CD4-positive, alpha-beta T cell (primary cell): ENCODE measurements around the gene CXXC5. TPM values are rescaled to one million over a fixed set of nuclear protein-coding genes. Genes with fewer than 3 reads are reported as not detected.

Source experiments
- ATAC-seq: fragments of 200-7000 bp; cut with Tn5 transposase; one replicate; pipeline ENCODE4 v1.10.0; 2022; ENCODE audit warnings: mild to moderate bottlenecking; ENCODE audit not compliant: poor library complexity
- CTCF ChIA-PET: fragments of 350-600 bp; sonication (Branson Sonifier 250); formaldehyde crosslinking; loops from one replicate; lab custom pipeline; 2021; ENCODE audit warnings: antibody characterized with exemption, inconsistent platforms; lab: Charles Lee
- POLR2A ChIA-PET: fragments of 350-600 bp; sonication (Branson Sonifier 250); formaldehyde crosslinking; loops from one replicate; lab custom pipeline; 2021; ENCODE audit warnings: antibody characterized with exemption, inconsistent platforms; lab: Charles Lee
- DNase-seq, 14 experiments: peaks; one replicate each; pipeline ENCODE4 v3.0.0-alpha.2; 2013 to 2020; ENCODE audit warnings: mixed read lengths in 2 of 14
- H3K27ac ChIP-seq, 2 donors: one replicate each; pipeline versions ENCODE4 v1.5.1 to v1.7.0; 2013; ENCODE audit warnings: low read length in 2 of 2, low read depth in 1 of 2, mild to moderate bottlenecking in 1 of 2
- H3K27me3 ChIP-seq, 2 experiments: 1 replicate in 1 of 2; 2 replicates in 1 of 2; pipeline versions ENCODE4 v1.6.1 to v1.7.0; 2013; ENCODE audit warnings: low read length in 2 of 2, control low read depth in 1 of 2, mild to moderate bottlenecking in 1 of 2, moderate library complexity in 1 of 2; ENCODE audit not compliant: insufficient read depth in 2 of 2, control insufficient read depth in 1 of 2
- H3K36me3 ChIP-seq: one replicate; pipeline ENCODE4 v1.6.1; 2013; ENCODE audit warnings: low read length, control low read depth; ENCODE audit not compliant: insufficient read depth
- H3K4me1 ChIP-seq: one replicate; pipeline ENCODE4 v1.6.1; 2013; ENCODE audit warnings: low read length, control low read depth; ENCODE audit not compliant: insufficient read depth
- H3K4me3 ChIP-seq: one replicate; pipeline ENCODE4 v1.5.1; 2013; ENCODE audit warnings: mild to moderate bottlenecking, low read length, moderate library complexity
- H3K9me3 ChIP-seq, 2 experiments: 1 replicate in 1 of 2; 2 replicates in 1 of 2; pipeline versions ENCODE4 v1.6.1 to v1.7.0; 2013; ENCODE audit warnings: low read length in 2 of 2, mild to moderate bottlenecking in 2 of 2, control low read depth in 1 of 2, moderate library complexity in 1 of 2; ENCODE audit not compliant: control insufficient read depth in 1 of 2, insufficient read depth in 1 of 2
- H3K27ac Mint-ChIP-seq: one replicate; pipeline ENCODE4 v1.8.0; 2020; ENCODE audit warnings: mixed read lengths
- H3K27me3 Mint-ChIP-seq: one replicate; pipeline ENCODE4 v1.8.0; 2021; ENCODE audit warnings: mixed read lengths
- H3K36me3 Mint-ChIP-seq: one replicate; pipeline ENCODE4 v1.8.0; 2021; ENCODE audit warnings: low read depth, mixed read lengths
- H3K4me1 Mint-ChIP-seq: one replicate; pipeline ENCODE4 v1.8.0; 2021; ENCODE audit warnings: low read depth, mixed read lengths
- H3K4me3 Mint-ChIP-seq: one replicate; pipeline ENCODE4 v1.8.0; 2020; ENCODE audit warnings: mild to moderate bottlenecking, mixed read lengths
- H3K9me3 Mint-ChIP-seq: one replicate; pipeline ENCODE4 v1.8.0; 2020; ENCODE audit warnings: mixed read lengths
- intact Hi-C, 2 experiments: fragments of 100-400 bp; cut with DNase I in 1 of 2; cut with micrococcal nuclease in 1 of 2; formaldehyde crosslinking; loops; one replicate each; pipeline versions ENCODE4 v1.15.1 to v1.9.0; 2023 to 2025; cut with DNase I, micrococcal nuclease
- total RNA-seq, 174 experiments: library from RNA in 2 of 174; stranded (reverse) in 2 of 174; gene quantifications; one replicate each; pipeline ENCODE4 v1.2.3 and lab custom pipeline; 2021 to 2026
- TF ChIP-seq, protein P1 (sequence below): fragments of 200-600 bp; IDR thresholded peaks from one replicate; pipeline ENCODE4 v1.8.0; 2022; ENCODE audit warnings: antibody characterized with exemption, mild to moderate bottlenecking

The CXXC5 gene
- total RNA-seq, 2 experiments from 2014 or later, result 1.9 to 2.7 TPM

DNA sequence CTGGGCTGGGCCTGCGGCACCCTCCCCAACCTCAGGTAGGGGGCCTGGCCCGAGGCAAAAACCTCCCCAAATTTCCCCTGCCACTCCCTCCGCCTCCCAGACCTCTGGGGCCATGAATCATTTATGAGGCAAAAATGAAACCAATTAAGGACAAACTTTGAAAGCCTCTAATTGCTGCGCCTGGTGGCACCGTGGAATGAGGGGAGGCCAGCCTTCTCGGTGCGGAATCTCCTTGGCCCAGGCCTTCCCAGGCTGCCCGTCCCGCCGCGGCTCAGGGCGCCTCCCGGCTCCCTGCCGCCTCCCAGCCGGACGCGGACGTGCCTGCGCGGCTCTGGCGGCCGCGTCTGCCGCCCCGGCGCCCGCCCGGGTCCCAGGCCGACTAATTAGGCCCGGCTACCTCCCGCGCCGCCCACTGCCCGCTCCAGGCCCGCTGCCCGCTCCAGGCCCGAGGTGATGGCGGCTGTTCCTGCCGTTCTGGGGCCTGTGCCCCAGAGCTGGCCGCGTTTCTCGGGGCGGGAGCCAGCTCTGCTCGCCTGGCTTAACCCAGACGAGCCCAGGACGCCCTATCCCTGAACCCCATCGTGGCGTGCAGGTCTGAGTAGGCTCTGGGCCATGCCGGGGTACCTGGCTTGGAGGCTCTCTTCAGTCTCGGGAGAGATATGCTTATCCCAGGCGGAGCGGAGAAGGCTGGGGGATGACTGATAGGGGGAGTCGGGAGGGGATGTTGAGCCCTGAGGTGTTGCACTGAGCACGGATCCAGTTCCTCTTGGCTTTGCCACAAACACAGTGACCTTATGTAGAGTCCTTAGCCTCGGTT lies 20.1 kb downstream of the CXXC5 start:
- Histone ChIP-seq H3K4me1 (peaks cover 61% of the 10 kb centered on the region), H3K36me3 (no peaks in the 10 kb centered on the region), H3K27me3 (no peaks in the 10 kb centered on the region), H3K27ac (no peak overlapping the region), H3K9me3 (no peaks in the 10 kb centered on the region), H3K4me3 (peak overlapping the region; percentile 60)
- ATAC-seq (peak; percentile 39), DNase-seq (peak in 9 of 14 experiments; percentile 12 to 68 (median 39))
- Mint-ChIP-seq H3K27me3 (no peaks in the 10 kb centered on the region), H3K4me3 (peak overlapping the region; percentile 78), H3K4me1 (peaks cover 40% of the 10 kb centered on the region), H3K9me3 (no peaks in the 10 kb centered on the region), H3K36me3 (no peaks in the 10 kb centered on the region), H3K27ac (no peak overlapping the region)
- intact Hi-C loops, result no loop called here
- TF ChIP-seq, protein P1, sequence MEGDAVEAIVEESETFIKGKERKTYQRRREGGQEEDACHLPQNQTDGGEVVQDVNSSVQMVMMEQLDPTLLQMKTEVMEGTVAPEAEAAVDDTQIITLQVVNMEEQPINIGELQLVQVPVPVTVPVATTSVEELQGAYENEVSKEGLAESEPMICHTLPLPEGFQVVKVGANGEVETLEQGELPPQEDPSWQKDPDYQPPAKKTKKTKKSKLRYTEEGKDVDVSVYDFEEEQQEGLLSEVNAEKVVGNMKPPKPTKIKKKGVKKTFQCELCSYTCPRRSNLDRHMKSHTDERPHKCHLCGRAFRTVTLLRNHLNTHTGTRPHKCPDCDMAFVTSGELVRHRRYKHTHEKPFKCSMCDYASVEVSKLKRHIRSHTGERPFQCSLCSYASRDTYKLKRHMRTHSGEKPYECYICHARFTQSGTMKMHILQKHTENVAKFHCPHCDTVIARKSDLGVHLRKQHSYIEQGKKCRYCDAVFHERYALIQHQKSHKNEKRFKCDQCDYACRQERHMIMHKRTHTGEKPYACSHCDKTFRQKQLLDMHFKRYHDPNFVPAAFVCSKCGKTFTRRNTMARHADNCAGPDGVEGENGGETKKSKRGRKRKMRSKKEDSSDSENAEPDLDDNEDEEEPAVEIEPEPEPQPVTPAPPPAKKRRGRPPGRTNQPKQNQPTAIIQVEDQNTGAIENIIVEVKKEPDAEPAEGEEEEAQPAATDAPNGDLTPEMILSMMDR, result no peak
- ChIA-PET POLR2A (interaction anchor here (0.9 kb wide), 1 partner anchor 20 kb away, joined by 3 read pairs; the partner anchor contains the start of gene CXXC5), CTCF (interaction anchor here (2.0 kb wide), 1 partner anchor 97 kb away, joined by 7 read pairs; no protein-coding TSS in a partner anchor)

DNA sequence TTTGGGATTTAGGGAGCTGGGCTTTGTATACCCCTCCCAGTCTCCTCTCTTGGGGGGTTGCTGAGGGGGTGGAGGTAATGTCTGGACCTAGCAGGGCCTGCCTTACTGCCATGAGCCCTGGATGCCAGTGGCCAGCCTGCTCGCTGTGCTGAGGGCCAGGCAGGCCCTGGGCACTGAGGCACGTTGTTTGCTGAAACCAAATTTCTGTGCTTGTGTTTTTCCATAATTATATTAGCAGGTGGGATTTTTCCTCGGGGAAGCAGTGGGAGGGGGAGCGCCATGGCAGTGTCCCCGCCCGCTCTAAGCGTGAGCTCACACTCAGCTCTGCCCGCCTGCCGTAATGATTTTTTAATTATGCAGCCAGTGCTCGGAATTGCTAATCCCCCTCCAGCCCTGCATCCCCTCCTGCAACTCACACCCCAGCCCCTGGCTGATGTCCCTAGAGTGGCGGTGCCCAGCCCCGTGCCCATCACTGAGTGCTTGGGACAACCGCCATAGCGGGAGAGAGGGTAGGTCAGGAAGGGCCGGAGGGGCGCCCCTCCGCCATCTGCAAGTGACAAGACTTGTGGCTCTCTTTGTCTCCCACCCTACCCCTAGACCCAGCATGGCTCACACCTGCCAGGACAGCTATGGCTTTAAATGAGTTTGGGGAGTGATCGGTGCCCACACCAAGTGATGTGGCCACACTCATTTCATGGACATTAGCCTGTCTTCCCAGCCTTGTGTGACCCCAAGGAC lies 20.9 kb downstream of the CXXC5 start:
- Histone ChIP-seq H3K27me3 (no peaks in the 10 kb centered on the region), H3K4me1 (peaks cover 61% of the 10 kb centered on the region), H3K27ac (no peak overlapping the region), H3K36me3 (no peaks in the 10 kb centered on the region), H3K9me3 (no peaks in the 10 kb centered on the region), H3K4me3 (peak overlapping the region; percentile 60)
- Mint-ChIP-seq H3K27me3 (no peaks in the 10 kb centered on the region), H3K27ac (no peak overlapping the region), H3K4me1 (peaks cover 40% of the 10 kb centered on the region), H3K9me3 (no peaks in the 10 kb centered on the region), H3K4me3 (peak overlapping the region; percentile 73), H3K36me3 (no peaks in the 10 kb centered on the region)
- TF ChIP-seq, protein P1, result no peak
- DNase-seq (no peak), ATAC-seq (no peak)
- POLR2A ChIA-PET, result interaction anchor here (1.5 to 1.8 kb wide), 2 partner anchors 9 to 33 kb away, joined by 5 to 8 read pairs; no protein-coding TSS in a partner anchor
- CTCF ChIA-PET, result interaction anchor here (0.5 to 1.4 kb wide), 2 partner anchors 42 to 96 kb away, joined by 4 read pairs; no protein-coding TSS in a partner anchor
- intact Hi-C loops, result no loop called here

DNA sequence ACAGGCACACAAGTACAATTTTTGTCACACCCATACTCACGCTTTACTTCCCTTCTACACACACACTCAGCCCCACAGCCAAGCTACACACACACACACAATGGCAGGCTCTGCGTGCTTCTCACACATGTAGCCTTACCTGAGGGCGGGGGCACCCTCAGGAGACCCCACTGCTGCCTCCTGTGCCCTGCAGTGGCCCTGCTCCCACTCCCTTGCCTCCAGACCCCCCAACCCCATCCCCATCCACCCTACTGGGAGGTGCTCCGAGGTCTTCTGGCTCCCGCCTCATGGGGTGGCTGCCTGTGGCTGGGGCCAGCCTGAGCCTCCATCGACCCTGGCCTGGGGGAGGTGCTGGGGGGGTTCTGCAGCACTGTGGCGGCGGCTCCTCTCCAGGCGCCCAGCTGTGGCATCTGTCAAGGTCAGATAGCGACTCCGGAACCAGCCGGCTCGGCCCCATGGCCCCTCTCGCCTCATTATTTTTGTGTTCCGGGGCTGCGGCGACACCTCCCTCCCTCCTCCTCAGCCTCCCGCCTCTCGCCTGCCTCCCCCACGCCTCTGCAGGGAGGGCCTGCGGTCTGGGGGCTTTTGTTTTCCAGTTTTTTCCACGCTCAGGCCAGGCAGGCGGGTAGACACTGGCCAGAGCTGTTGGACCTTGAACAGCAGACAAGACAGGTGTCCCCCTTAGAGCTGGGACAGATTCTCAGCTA lies 21.7 kb downstream of the CXXC5 start:
- H3K4me3 ChIP-seq, result peak overlapping the region; percentile 60
- ChIA-PET CTCF (interaction anchor here (0.5 to 1.4 kb wide), 2 partner anchors 41 to 96 kb away, joined by 4 read pairs; no protein-coding TSS in a partner anchor), POLR2A (interaction anchor here (0.8 to 1.8 kb wide), 3 partner anchors 10 to 34 kb away, joined by 3 to 8 read pairs (median 5); partner anchors contain the start of gene CXXC5)
- peaks cover 57% of the 10 kb centered on the region for H3K4me1 ChIP-seq
- intact Hi-C loops, result no loop called here
- H3K36me3 ChIP-seq, result no peaks in the 10 kb centered on the region
- peak in 5 of 14 experiments; percentile 15 to 52 (median 28) for DNase-seq
- H3K4me3 Mint-ChIP-seq, result peak overlapping the region; percentile 85
- H3K9me3 ChIP-seq, result no peaks in the 10 kb centered on the region
- H3K27me3 ChIP-seq, result no peaks in the 10 kb centered on the region
- no peaks in the 10 kb centered on the region for H3K27me3 Mint-ChIP-seq
- ATAC-seq, result peak; percentile 21
- TF ChIP-seq, protein P1, result no peak
- H3K9me3 Mint-ChIP-seq, result no peaks in the 10 kb centered on the region
- H3K27ac Mint-ChIP-seq, result no peak overlapping the region
- no peaks in the 10 kb centered on the region for H3K36me3 Mint-ChIP-seq
- peaks cover 40% of the 10 kb centered on the region for H3K4me1 Mint-ChIP-seq
- no peak overlapping the region for H3K27ac ChIP-seq
